CD4-positive, alpha-beta memory T cell (primary cell): ENCODE data around the gene CREBBP. TPM values are rescaled to one million over a fixed set of nuclear protein-coding genes. Genes with fewer than 3 reads are reported as not detected.

Experiments
- CTCF ChIA-PET: fragments of 350-600 bp; sonication (Branson Sonifier 250); formaldehyde crosslinking; loops from one replicate; lab custom pipeline; 2021; ENCODE audit warnings: inconsistent platforms; ENCODE audit not compliant: partially characterized antibody; lab: Charles Lee
- POLR2A ChIA-PET: fragments of 350-600 bp; sonication (Branson Sonifier 250); formaldehyde crosslinking; loops from one replicate; lab custom pipeline; 2021; ENCODE audit not compliant: partially characterized antibody; lab: Charles Lee
- DNase-seq, 5 donors: peaks; one replicate each; pipeline versions ENCODE4 v3.0.0 to v3.0.0-alpha.2; 2020 to 2022; ENCODE audit warnings: mixed read lengths in 1 of 5
- H3K27ac ChIP-seq: one replicate; pipeline ENCODE4 v1.7.0; 2013; ENCODE audit warnings: low read depth, low read length
- H3K27me3 ChIP-seq: 2 replicates; pipeline ENCODE4 v1.7.0; 2013; ENCODE audit warnings: mild to moderate bottlenecking, low read length, moderate library complexity; ENCODE audit not compliant: insufficient read depth
- H3K36me3 ChIP-seq: 2 replicates; pipeline ENCODE4 v1.7.0; 2013; ENCODE audit warnings: mild to moderate bottlenecking, low read length, moderate library complexity; ENCODE audit not compliant: insufficient read depth
- H3K4me1 ChIP-seq: 2 replicates; pipeline ENCODE4 v1.7.0; 2013; ENCODE audit warnings: mild to moderate bottlenecking, low read length, moderate library complexity; ENCODE audit not compliant: insufficient read depth
- H3K4me3 ChIP-seq, 2 donors: one replicate each; pipeline ENCODE4 v1.7.0; 2013; ENCODE audit warnings: low read length in 2 of 2, mild to moderate bottlenecking in 1 of 2
- H3K9me3 ChIP-seq, 2 donors: one replicate each; pipeline ENCODE4 v1.7.0; 2013; ENCODE audit warnings: low read length in 2 of 2, control low read depth in 1 of 2; ENCODE audit not compliant: control insufficient read depth in 1 of 2
- H3K27ac Mint-ChIP-seq, 7 donors: one replicate each; pipeline ENCODE4 v1.8.0; 2020 to 2021; ENCODE audit warnings: mixed read lengths in 7 of 7, mild to moderate bottlenecking in 6 of 7, inconsistent platforms in 3 of 7, moderate library complexity in 3 of 7
- H3K27me3 Mint-ChIP-seq, 2 donors: one replicate each; pipeline ENCODE4 v1.8.0; 2020 to 2021; ENCODE audit warnings: mixed read lengths in 2 of 2
- H3K36me3 Mint-ChIP-seq, 2 donors: one replicate each; pipeline ENCODE4 v1.8.0; 2020 to 2021; ENCODE audit warnings: mixed read lengths in 2 of 2, inconsistent platforms in 1 of 2, mild to moderate bottlenecking in 1 of 2
- H3K4me1 Mint-ChIP-seq, 4 donors: one replicate each; pipeline ENCODE4 v1.8.0; 2020 to 2021; ENCODE audit warnings: mixed read lengths in 4 of 4, mild to moderate bottlenecking in 1 of 4
- H3K4me3 Mint-ChIP-seq, 8 donors: one replicate each; pipeline ENCODE4 v1.8.0; 2020 to 2021; ENCODE audit warnings: mixed read lengths in 8 of 8, mild to moderate bottlenecking in 7 of 8, moderate library complexity in 6 of 8, inconsistent platforms in 3 of 8
- H3K9me3 Mint-ChIP-seq, 8 donors: one replicate each; pipeline ENCODE4 v1.8.0; 2020 to 2021; ENCODE audit warnings: mixed read lengths in 8 of 8, mild to moderate bottlenecking in 5 of 8, inconsistent platforms in 3 of 8, moderate library complexity in 1 of 8
- intact Hi-C: fragments of 100-400 bp; cut with micrococcal nuclease; formaldehyde crosslinking; loops from one replicate; pipeline ENCODE4 v1.15.1; 2023
- polyA plus RNA-seq, 2 donors: library from polyadenylated mRNA; unstranded; fragments of 300-500 nt; fragmentation: Illumina TruSeq; gene quantifications; one replicate each; pipeline ENCODE4 v1.2.3, GENCODE V29; 2021
- total RNA-seq, 2 experiments: library from RNA; stranded (reverse); gene quantifications; one replicate each; pipeline ENCODE4 v1.2.3, GENCODE V29; 2021

The CREBBP gene
- total and polyA plus RNA-seq, 4 experiments from 2014 or later: 0.60 to 133 (median 68.3) TPM

DNA sequence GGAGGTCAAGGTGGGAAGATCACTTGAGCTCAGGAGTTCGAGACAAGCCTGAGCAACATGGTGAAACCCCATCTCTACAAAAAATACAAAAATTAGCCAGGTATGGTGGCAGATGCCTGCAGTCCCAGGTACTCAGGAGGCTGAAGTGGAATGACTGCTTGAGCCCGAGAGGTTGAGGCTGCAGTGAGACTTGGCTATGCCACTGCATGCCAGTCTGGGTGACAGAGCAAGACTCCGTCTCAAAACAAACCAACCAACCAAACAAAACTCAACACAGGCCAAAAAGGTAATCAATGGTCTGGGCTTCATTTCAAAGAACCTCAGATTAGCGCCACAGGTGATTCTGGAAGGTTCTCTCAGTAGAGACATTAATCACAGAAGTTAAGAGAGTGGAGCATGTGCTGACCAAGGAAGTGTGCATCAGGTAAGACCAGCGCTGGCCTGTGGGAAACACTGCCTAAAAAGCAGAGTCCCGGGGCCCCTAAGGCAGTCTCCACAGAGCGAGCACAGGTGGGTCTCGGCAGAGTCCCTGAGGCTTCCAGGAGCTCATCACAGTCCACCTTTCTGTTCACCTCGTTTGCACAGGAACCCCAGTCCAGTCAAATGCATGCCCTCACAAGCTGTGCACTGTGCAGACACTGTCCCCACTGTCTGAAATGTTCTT lies 91.7 kb downstream of the CREBBP start:
- ChIA-PET POLR2A (interaction anchor here (1.0 kb wide), 1 partner anchor 30 kb away, joined by 4 read pairs; no protein-coding TSS in a partner anchor), CTCF (no interaction called here)
- H3K4me1 Mint-ChIP-seq: peaks cover 30 to 71% (median 56%) of the 10 kb centered on the region in 4 donors
- H3K4me3 Mint-ChIP-seq: peak overlapping the region in 4 of 8 donors; percentile 41 to 87 (median 60)
- Histone ChIP-seq H3K36me3 (peaks cover 51% of the 10 kb centered on the region), H3K4me1 (peaks cover 33% of the 10 kb centered on the region), H3K27ac (no peak overlapping the region), H3K9me3 (no peaks in the 10 kb centered on the region), H3K4me3 (no peak overlapping the region), H3K27me3 (no peaks in the 10 kb centered on the region)
- H3K27me3 Mint-ChIP-seq: no peaks in the 10 kb centered on the region
- intact Hi-C loops: loop anchor here (2.0 kb wide), 1 partner anchor 92 kb away; the partner anchor contains the start of gene CREBBP
- peak overlapping the region in 2 of 7 donors; percentile 31 to 58 for H3K27ac Mint-ChIP-seq
- no peak for DNase-seq
- peaks cover 37 to 61% of the 10 kb centered on the region in 2 donors for H3K36me3 Mint-ChIP-seq
- no peaks in the 10 kb centered on the region for H3K9me3 Mint-ChIP-seq

DNA sequence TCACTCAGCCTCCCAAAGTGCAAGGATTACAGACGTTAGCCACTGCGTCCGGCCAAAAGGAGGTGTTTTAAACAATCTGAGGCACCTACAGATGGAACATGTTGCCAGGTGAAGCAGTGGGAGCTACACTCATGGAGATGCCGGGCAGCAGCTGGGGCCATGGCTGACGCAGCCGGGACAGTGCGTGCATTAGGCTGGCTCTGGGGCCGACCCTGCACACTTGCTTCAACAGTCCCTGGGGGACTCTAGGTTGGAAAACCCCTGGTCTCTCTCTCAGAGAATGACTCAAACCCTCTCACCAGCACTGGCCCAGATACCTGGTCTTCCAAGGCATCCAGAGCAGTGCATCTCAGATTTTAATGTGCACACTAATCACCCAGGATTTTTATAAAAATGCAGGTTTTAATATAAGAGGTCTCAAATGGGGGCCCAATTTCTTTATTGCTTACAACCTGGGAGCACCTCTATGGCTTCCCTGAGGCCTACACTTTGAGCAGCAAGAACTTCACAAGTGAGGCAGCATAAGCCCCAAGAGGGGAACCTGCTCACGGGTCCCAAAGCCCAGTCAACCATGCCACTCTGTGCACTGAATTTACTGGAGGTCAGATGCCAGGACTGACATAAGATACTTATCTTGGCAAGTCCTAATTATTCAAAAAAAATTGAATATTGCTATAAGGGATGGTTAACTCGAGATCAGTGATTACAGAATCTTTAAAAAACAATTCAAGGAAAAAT lies 92.4 kb downstream of the CREBBP start:
- Histone ChIP-seq H3K27ac (no peak overlapping the region), H3K4me1 (peaks cover 33% of the 10 kb centered on the region), H3K4me3 (no peak overlapping the region), H3K27me3 (no peaks in the 10 kb centered on the region), H3K36me3 (peaks cover 54% of the 10 kb centered on the region), H3K9me3 (no peaks in the 10 kb centered on the region)
- Mint-ChIP-seq H3K4me3 (peak overlapping the region in 1 of 8 donors; percentile 8), H3K27ac (peak overlapping the region in 1 of 7 donors; percentile 42), H3K36me3 (peaks cover 38 to 60% of the 10 kb centered on the region in 2 donors), H3K4me1 (peaks cover 30 to 64% (median 52%) of the 10 kb centered on the region in 4 donors), H3K9me3 (no peaks in the 10 kb centered on the region), H3K27me3 (no peaks in the 10 kb centered on the region)
- no peak for DNase-seq
- CTCF ChIA-PET: no interaction called here
- POLR2A ChIA-PET: no interaction called here
- intact Hi-C loops: loop anchor here (2.0 kb wide), 1 partner anchor 93 kb away; the partner anchor contains the start of gene CREBBP

DNA sequence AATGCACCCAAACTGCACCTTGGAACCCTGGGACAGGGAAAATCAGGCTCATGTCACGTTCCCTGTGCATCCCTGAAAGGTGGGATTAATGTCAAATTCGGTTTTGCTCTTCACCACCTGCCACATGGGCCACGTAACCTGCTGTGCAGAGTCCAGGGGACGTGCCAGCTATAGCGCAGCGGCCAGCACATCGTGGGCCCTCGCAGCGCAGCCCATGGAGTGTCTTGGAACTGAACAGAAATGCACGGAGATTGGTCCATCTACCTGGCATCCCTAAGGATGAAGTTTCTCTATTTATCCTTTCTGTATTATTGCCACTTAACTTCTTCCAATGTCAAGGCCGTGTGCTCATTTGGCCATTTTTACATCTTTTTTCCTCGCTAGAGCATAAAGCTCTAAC lies 95.1 kb downstream of the CREBBP start:
- H3K4me1 ChIP-seq: peaks cover 22% of the 10 kb centered on the region
- H3K27ac ChIP-seq: no peak overlapping the region
- H3K4me3 Mint-ChIP-seq: no peak overlapping the region
- DNase-seq: no peak
- CTCF ChIA-PET: no interaction called here
- intact Hi-C loops: no loop called here
- H3K36me3 ChIP-seq: peaks cover 52% of the 10 kb centered on the region
- H3K4me3 ChIP-seq: no peak overlapping the region
- no peaks in the 10 kb centered on the region for H3K9me3 Mint-ChIP-seq
- POLR2A ChIA-PET: no interaction called here
- H3K36me3 Mint-ChIP-seq: peaks cover 23 to 60% of the 10 kb centered on the region in 2 donors
- peaks cover 22 to 40% (median 35%) of the 10 kb centered on the region in 4 donors for H3K4me1 Mint-ChIP-seq
- no peaks in the 10 kb centered on the region for H3K27me3 Mint-ChIP-seq
- H3K9me3 ChIP-seq: no peaks in the 10 kb centered on the region
- H3K27me3 ChIP-seq: no peaks in the 10 kb centered on the region
- peak overlapping the region in 1 of 7 donors; percentile 17 for H3K27ac Mint-ChIP-seq

DNA sequence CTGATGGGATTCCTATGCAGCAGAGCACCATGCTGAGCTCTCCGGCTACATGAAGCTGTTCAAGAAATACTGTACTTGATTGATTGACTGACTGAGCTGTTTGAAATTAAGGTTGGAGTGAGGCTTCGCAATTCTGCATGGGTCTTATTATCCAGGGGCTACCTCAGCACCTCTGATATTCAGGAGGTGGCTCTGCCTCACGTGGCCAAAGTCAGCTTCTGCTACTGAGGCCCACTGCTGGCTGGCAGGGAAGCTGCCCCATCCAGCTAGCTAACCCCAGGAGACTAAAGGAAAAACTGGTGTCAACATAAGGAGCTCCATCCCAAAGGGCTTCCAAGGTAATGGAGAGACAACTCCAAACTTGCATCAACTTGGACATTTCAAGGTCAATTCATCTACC lies 97.0 kb downstream of the CREBBP start:
- H3K27me3 Mint-ChIP-seq: no peaks in the 10 kb centered on the region
- no peaks in the 10 kb centered on the region for H3K27me3 ChIP-seq
- H3K4me1 ChIP-seq: peaks cover 3% of the 10 kb centered on the region
- no peak for DNase-seq
- peaks cover 8 to 22% (median 19%) of the 10 kb centered on the region in 4 donors for H3K4me1 Mint-ChIP-seq
- H3K36me3 ChIP-seq: peaks cover 56% of the 10 kb centered on the region
- CTCF ChIA-PET: interaction anchor here (1.0 kb wide), 2 partner anchors 9 to 11 kb away, joined by 3 read pairs; no protein-coding TSS in a partner anchor
- peaks cover 25 to 59% of the 10 kb centered on the region in 2 donors for H3K36me3 Mint-ChIP-seq
- H3K9me3 ChIP-seq: no peaks in the 10 kb centered on the region
- peak overlapping the region in 2 of 7 donors; percentile 14 to 58 for H3K27ac Mint-ChIP-seq
- H3K4me3 Mint-ChIP-seq: no peak overlapping the region
- intact Hi-C loops: no loop called here
- POLR2A ChIA-PET: no interaction called here
- no peaks in the 10 kb centered on the region for H3K9me3 Mint-ChIP-seq
- H3K27ac ChIP-seq: no peak overlapping the region
- no peak overlapping the region for H3K4me3 ChIP-seq

DNA sequence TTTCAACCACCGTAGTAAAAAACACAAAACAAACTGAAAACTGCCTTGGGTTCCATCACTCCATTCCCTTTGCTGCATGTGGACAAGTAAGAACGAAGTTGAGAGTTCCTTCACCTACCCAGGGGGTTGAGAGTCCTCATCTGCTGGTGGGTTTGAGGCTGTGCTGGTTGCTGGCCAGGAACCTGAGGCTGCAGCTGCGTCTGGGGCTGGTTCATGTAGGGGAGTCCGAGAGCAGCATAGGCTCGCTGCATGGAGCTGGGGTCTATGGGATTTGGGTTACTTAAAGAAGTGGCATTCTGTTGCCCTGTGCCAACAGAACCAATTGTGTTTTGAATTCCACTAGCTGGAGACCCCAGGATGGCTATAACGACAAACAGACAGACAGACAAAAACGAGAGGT lies 97.9 kb downstream of the CREBBP start:
- Histone ChIP-seq H3K9me3 (no peaks in the 10 kb centered on the region), H3K36me3 (peaks cover 60% of the 10 kb centered on the region), H3K27ac (no peak overlapping the region), H3K4me1 (no peaks in the 10 kb centered on the region), H3K27me3 (no peaks in the 10 kb centered on the region), H3K4me3 (no peak overlapping the region)
- ChIA-PET POLR2A (no interaction called here), CTCF (interaction anchor here (1.2 kb wide), 1 partner anchor 96 kb away, joined by 3 read pairs; no protein-coding TSS in a partner anchor)
- peaks cover 8 to 20% (median 14%) of the 10 kb centered on the region in 4 donors for H3K4me1 Mint-ChIP-seq
- intact Hi-C loops: no loop called here
- no peaks in the 10 kb centered on the region for H3K9me3 Mint-ChIP-seq
- H3K36me3 Mint-ChIP-seq: peaks cover 33 to 69% of the 10 kb centered on the region in 2 donors
- DNase-seq: no peak
- H3K27ac Mint-ChIP-seq: peak overlapping the region in 1 of 7 donors; percentile 12
- no peak overlapping the region for H3K4me3 Mint-ChIP-seq
- H3K27me3 Mint-ChIP-seq: no peaks in the 10 kb centered on the region

DNA sequence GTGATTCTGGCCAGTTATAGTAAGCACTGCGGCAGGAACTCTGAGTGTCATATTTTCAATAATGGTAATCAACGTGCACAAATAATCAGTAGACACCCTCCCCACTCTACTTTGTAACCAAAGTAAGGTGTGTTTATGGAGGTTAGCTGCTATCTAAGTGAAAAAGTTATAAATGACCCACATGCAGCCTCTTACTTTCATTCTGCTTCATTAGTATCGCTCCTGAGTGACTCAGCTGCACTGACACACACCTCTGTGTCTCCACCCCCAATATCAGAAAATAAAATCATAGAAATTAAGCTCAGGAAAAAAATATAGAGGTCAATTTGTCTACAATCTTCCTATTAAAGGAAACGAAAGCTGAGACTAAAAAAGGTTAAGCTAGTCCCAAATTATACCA lies 99.1 kb downstream of the CREBBP start:
- Mint-ChIP-seq H3K4me1 (peaks cover 8 to 20% (median 14%) of the 10 kb centered on the region in 4 donors), H3K4me3 (no peak overlapping the region), H3K27me3 (no peaks in the 10 kb centered on the region), H3K9me3 (no peaks in the 10 kb centered on the region), H3K27ac (peak overlapping the region in 1 of 7 donors; percentile 23), H3K36me3 (peaks cover 36 to 71% of the 10 kb centered on the region in 2 donors)
- no peak for DNase-seq
- H3K4me1 ChIP-seq: no peaks in the 10 kb centered on the region
- H3K36me3 ChIP-seq: peaks cover 62% of the 10 kb centered on the region
- no peak overlapping the region for H3K4me3 ChIP-seq
- no peaks in the 10 kb centered on the region for H3K27me3 ChIP-seq
- H3K27ac ChIP-seq: no peak overlapping the region
- CTCF ChIA-PET: interaction anchor here (1.2 to 1.4 kb wide), 2 partner anchors 9 to 97 kb away, joined by 3 to 5 read pairs; no protein-coding TSS in a partner anchor
- intact Hi-C loops: no loop called here
- POLR2A ChIA-PET: no interaction called here
- no peaks in the 10 kb centered on the region for H3K9me3 ChIP-seq

DNA sequence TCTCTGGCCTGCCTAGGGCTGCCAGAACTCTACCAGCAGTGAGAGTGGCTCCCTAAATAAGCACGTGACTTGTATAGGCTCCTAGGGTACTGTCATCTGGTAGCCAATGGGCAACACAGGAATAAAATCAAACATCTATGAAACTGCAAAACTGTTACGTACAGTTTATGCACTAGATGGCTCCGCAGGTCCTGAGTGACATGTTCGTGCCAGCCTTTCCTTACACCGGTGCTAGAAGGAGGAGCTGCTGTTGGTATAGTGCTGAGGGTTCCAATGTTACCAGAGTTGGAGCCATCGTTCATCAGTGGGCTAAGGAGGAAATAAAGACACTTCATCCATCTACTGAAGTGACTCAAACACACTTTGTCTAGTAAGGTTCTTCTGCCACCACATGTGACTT lies 99.9 kb downstream of the CREBBP start:
- intact Hi-C loops: no loop called here
- Histone ChIP-seq H3K9me3 (no peaks in the 10 kb centered on the region), H3K4me1 (no peaks in the 10 kb centered on the region), H3K4me3 (no peak overlapping the region), H3K27me3 (no peaks in the 10 kb centered on the region), H3K27ac (no peak overlapping the region), H3K36me3 (peaks cover 59% of the 10 kb centered on the region)
- ChIA-PET CTCF (no interaction called here), POLR2A (interaction anchor here (1.1 kb wide), 1 partner anchor 16 kb away, joined by 3 read pairs; no protein-coding TSS in a partner anchor)
- Mint-ChIP-seq H3K27me3 (no peaks in the 10 kb centered on the region), H3K4me3 (no peak overlapping the region), H3K4me1 (peaks cover 8 to 16% (median 13%) of the 10 kb centered on the region in 4 donors), H3K36me3 (peaks cover 37 to 72% of the 10 kb centered on the region in 2 donors), H3K9me3 (no peaks in the 10 kb centered on the region), H3K27ac (peak overlapping the region in 1 of 7 donors; percentile 43)
- no peak for DNase-seq
